HG03575 (cell line): ENCODE measurements around the gene SLC26A3.
"Not testable (repeated sequence)": the region's sequence is repeated elsewhere in the genome, so short reads cannot be mapped to it uniquely, and the experiment has no call there.

Source experiments
- ATAC-seq: cut with Tn5 transposase; IDR thresholded peaks from one replicate; pipeline ENCODE4 v1.9.1; 2021; ENCODE audit not compliant: unreplicated experiment, insufficient number of reproducible peaks, low FRiP score; ENCODE audit errors: extremely low read depth

SLC26A3 gene

DNA sequence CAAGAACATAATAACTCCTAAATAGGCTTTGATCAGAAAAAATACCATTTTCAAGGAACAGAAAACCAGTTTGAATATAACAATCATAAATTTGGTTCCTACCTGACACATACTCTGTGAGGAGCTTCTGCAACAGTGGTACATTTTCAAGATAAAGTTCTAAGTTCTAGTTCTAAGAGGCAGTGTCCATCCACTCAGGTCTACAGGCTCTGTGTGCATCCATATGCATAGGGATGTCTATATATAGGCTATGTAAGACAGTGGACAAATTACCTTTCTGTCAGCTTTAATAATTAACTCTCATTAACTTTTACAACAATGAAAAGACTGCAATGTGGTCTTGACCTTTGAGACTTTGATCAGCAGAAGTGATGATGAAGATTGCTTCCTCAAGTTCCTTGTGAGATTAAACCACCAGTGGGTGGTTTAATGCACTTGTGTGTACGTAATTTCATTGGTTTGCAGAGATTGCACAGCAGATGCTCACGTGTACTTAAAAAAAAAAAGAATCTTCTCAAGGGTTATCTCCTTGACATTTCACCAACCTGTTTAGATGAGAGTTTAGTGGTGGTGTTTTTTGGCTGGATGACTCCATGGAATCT lies at the start of gene SLC26A3:
TSS of gene SLC26A3 (minus strand) at position 215 of the 602 bp plus-strand sequence. CDS start 8,714 bp downstream, outside the sequence.
- no peak for ATAC-seq

DNA sequence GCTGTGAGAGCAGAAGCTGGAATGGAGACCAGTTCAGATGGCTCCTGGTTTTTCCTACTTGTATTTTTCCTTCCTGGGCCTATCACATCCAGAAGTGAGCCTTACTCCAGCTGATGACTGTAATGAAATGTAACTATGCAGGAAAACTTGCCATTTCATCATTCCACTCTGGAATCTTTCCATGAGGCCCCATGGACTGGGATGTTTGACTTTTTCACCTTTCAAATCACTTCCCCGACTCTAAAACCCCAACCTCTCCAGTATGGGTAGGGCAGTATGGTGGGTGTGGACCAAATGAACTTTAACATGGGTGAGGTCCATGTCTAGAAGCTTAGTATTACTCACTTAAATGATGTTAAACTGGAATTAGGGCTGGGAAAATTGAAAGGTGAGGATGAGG lies 47.6 kb upstream of the SLC26A3 start:
- ATAC-seq = no peak

DNA sequence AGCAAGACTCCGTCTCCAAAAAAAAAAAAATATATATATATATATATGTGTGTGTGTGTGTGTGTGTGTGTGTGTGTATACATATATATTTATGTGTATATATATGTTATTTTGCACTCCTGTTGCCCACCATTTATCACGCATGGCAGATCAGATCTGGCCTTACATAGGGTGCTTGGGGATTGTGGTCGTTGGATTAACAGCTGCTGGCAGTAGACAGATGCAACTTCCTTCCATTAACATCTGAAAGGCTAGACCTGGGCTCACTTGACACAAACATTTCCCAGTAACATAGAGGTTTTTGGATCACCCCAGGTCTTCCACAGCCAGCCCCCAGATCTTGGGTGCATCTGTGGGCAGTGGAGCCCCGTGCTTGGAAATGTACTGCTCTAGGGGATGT lies 47.2 kb upstream of the SLC26A3 start:
- no peak for ATAC-seq

DNA sequence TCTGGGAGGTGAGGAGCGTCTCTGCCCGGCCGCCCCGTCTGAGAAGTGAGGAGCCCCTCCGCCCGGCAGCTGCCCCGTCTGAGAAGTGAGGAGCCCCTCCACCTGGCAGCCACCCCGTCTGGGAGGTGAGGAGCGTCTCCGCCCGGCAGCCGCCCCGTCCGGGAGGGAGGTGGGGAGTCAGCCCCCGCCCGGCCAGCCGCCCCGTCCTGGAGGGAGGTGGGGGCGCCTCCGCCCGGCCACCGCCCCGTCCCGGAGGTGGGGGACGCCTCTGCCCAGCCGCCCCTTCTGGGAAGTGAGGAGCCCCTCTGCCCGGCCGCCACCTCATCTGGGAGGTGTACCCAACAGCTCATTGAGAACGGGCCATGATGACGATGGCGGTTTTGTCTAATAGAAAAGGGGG lies 45.2 kb upstream of the SLC26A3 start:
- ATAC-seq = not testable (repeated sequence)

DNA sequence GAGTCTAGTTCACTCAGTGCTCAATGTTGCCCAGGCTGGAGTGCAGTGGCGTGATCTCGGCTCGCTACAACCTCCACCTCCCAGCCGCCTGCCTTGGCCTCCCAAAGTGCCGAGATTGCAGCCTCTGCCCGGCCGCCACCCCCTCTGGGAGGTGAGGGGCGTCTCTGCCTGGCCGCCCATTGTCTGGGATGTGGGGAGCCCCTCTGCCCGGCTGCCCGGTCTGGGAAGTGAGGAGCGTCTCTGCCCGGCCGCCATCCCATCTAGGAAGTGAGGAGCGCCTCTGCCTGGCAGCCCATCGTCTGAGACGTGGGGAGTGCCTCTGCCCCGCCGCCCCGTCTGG lies 44.8 kb upstream of the SLC26A3 start:
- ATAC-seq = not testable (repeated sequence)

DNA sequence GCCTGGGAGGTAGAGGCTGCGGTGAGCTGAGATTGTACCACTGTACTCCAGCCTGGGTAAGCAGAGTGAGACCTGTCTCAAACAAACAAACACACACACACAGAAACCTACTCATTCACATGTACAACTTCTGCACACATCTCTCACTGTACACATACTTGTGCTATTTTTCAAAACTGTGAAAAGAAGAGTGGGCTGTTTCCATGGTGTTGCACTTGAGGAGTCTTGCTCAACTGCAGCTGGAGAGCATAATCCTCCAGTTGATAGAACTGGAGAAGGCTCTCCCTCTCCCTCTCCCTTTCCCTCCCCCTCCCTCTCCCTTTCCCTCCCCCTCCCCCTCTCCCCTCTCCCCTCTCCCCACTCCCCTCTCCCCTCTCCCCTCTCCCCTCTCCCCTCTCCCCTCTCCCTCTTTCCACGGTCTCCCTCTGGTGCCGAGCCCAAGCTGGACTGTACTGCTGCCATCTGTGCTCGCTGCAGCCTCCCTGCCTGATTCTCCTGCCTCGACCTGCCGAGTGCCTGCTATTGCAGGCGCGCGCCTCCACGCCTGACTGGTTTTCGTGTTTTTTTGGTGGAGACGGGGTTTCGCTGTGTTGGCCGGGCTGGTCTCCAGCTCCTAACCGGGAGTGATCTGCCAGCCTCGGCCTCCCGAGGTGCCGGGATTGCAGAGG lies 44.3 kb upstream of the SLC26A3 start:
- ATAC-seq = no peak

DNA sequence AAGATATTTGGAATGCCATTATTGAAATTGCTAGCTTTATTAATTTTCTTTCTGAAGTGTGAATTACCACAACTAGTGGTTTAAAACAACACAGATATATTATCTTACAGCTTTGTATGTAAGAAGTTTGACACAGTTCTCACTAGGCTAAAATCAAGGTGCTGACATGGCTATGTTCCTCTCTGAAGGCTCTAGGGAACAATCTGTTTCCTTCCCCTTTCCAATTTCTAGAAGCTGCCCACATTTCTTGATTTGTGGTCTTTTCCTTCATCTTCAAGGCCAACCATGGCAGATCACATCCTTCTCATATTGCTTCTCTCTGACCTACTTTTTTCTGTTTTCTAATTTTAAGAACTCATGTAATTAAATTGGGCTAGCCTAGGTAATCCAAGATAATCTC lies 43.3 kb upstream of the SLC26A3 start:
- ATAC-seq = no peak

DNA sequence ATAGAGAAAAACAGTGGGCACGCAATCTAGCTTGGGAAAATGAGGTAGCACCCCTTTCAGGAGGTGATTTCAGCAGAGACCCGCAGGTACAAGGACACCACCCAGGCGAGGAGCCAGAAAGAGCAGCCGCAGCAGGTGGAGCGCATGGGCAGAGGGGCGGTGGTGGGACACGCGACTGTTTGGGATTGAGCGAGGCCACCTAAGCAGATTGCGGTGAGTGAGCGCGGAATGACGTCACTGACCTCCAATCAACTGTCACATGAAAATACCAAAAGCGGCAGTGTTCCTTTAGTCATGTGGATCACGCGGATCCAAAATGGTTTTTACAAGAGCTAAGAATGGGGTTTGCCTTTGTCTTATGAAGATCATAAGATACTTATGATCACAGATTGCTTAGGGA lies 40.2 kb upstream of the SLC26A3 start:
- no peak for ATAC-seq

DNA sequence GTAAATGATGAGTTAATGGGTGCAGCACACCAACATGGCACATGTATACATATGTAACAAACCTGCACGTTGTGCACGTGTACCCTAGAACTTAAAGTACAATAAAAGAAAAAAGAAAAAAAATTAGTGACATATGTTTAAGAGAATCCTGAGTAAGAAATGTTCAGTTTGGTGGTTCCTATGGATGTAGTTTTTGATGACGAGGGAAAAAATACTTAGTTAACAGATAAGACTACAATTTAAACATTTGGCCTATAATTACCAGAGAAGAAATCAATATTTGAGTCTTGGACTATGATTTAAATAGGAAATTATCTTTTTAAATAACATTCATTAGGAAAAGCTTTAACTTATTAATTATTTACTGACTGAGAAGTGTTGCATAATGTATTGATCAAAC lies 39.2 kb upstream of the SLC26A3 start:
- no peak for ATAC-seq

DNA sequence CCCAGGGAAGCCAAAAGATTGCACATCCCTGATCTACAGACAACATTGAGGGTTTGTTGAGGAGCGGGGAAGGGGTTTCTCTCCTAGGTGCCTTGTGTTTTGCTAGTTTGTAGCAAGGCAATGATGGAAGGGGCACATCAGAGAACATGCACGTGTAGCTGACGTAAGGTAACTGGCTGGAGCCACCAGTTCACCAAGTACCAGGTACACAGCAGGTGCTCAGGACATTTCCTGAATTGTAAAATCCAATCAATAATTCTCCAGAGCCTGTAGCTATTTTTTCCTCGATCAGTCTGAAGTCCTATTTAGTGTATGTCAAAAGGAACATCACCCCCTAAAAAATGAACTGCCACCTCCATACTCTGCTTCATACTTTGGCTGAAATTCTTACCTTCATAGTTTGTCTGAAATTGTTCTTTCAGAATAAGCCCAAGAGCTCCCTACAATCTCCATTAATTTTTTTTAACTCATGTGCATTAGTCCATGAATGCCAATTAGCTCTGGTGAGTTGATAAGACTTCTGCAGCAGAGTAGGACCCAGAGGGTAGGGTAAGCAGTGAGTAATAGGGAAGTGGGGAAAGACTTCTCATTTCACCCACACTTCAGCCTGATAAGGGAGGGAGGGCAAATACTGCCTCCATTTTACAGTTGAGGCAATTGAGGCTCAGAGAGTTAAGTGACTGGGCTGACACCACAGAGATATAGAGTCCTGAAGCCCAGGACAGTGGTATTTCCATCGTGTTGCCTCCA lies 36.0 kb upstream of the SLC26A3 start:
- no peak for ATAC-seq

DNA sequence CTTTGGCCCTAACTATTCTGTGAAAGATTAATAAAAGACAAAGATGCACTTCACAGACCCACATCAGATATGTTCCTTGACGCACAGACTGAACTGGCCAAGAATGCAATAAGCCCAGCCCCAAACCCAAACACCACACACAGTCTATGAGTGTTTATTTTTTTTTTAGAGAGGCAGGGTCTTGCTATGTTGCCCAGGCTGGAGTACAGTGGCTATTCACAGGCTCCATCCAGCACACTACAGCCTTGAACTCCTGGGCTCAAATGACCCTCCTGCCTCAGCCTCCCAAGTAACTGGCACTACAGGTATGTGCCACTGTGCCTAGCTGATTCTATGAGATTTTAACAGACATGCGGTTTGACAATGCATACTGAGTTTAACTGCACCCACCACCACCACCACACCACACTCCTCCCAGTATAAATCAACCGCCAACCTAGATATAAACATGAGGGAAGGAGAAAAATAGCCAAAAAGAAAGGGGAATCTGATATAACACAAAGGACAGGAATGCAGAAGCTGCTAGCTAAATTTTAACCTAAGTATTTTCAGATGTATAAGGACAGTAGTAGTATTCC lies 35.1 kb upstream of the SLC26A3 start:
- ATAC-seq = no peak

DNA sequence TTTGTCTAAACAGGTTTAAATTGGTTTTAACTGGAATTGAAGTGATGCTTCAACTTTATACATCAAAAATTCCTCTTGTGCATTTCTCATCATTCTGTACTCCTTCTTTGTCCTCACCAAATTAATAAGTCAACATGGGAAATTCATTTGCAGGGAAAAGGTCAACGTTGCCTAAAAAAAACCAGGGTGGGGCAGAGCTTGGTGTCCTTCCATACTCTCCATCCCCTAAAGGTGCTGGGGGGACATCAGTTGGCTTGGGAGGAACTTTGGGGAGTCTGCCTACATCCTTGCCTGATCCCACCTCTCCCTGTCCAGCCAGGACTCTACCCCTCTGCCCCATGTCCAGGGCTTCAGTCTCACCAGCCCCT lies 34.1 kb upstream of the SLC26A3 start:
- no peak for ATAC-seq

DNA sequence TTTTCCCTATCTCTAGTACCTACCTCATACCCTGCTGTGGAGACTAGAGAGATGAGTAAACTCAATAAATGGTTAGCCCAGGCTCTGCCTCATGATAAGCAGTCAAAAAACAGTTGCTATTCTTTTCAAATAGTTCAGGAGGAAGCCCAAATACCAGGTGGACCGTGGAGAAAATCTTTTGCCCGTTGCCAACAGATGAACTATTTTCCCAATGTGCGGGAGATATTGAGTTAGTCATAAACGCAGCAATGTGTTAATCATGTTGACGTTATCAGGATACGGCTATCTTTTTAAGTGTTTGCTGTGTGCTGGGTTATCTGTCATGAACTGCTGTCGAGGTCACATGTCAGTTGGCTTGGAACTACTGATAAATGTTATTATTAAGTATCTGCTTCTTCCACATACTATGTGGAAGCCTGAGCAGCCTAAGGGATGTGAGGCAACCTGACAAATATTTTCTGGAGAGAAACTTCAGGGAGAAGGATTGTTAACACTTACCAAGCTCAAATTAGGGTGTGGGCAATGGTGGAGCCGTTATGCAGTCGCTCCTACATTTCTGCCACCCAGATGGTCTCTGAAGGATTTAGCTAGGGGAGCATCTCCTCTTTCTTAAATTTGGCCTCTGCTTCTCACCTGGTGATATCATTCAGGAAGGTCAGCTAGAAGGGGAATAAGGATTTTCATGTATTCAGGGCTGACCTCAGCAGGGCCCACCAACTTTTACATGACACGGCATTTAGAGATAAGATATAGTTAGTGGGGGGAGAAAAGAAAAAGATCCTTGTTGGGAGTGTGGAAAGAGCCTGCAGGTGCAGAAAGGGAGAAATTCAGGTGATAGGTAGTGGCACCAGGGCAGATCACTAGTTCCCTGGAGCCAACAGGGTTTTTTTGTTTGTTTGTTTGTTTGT lies 33.5 kb upstream of the SLC26A3 start:
- ATAC-seq = no peak

DNA sequence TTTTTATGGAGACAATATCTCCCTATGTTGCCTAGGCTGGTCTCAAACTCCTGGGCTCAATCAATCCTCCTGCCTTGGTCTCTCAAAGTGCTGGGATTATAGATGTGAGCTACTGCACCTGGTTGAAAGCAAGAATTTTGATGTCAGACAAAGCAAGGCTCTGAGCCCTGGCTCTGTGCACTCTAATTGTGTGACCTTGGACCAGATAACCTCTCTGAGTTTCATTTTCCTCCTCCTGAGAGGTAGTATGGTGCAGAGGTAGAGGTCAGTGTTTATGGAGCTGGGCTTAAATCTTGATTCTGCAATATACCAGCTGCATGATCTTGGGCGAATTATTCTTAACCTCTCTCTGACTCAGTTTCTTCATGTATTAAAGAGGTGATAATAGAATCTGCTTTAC lies 31.4 kb upstream of the SLC26A3 start:
- no peak for ATAC-seq

DNA sequence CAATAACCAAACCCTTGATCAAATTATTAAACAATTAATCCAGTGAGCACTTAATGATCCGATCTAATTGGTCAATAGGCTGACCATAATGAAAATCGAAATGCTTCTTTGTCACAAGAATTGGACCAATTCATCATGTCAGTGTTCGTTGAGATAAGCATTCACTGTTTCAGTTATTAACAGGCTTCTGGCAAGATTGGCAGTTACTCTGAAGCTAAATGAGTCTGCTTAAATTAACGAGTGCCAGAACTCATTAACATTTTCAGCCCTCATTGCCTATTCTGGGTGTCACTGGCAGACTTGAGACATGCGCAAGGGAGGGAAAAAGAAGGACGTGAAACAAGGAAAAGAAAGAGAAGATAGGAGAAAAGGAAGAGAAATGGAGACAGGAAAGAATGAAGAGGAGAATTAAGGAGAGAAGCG lies 30.7 kb upstream of the SLC26A3 start:
- ATAC-seq = no peak

DNA sequence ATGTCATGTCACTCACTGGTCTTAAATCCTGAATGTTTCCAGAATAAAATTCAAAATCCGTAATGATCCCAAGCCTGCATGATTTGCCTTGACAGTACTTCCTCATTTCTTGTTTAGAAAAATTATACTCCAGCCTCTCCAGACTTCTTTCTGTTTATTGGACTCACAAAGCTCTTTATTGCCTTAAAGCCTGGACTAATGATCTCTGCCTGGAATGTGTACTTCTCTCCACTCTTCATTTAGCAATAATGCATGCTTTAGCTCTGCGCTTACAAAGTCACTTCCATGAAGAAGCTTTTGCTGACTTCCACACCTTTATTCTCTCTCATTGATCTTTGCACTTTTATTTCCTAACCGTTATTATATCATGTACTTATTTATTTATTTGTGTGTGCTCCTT lies 27.4 kb upstream of the SLC26A3 start:
- ATAC-seq = no peak

DNA sequence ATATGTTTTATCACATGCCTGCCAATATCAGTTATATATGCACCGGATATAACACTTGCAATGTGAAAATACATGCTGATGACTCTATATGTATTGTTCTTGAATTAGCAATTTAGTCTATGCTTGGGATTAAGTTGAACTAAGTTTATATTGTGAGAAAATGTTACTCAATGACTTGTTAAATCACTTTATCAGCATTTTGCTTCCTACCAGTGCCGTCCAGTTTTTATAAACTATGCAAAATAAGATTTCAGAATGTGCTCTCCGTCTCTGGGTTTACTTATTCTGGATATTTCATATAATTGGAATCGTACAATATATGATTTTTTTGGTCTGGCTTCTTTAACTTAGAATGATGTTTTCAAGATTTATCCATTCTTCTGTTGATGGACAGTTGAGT lies 25.5 kb upstream of the SLC26A3 start:
- ATAC-seq = no peak

DNA sequence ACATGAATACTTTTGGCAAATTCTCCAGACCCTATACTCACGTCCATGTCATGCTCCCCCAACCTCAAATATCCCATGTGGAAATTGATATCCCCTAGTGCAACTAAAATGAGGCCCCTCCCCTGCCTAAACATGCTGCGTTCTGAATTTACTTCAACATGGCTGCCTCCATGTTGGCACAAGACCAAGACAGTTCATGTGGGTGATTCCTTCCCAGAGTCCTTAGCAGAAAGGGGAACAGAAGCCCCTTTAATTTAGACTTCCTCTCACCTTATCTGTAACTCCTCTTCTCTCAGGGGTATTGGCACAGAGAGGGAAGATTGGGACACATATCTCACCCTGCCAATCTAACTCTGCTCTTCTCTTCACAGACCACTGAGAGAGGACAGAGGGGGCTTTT lies 24.5 kb upstream of the SLC26A3 start:
- no peak for ATAC-seq

DNA sequence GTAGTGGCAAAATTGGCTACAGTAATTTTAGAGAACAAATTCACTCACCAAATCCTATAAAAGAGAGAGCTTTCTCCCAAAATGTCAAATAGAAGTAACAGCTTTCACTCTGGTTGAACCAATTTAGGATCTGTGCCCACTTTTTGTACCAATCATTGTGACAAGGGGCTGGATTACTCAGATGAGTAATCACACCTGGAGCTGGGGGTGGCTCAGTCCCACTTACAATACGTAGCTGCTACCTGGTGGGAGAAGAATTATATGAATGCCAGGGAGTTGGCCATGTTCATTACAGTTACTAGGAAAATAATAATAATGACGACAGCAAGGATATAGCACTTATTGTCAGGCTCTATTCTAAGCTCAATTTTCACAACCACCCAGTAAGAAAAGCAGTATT lies 23.4 kb upstream of the SLC26A3 start:
- ATAC-seq = no peak
